ENCODE measurements around the gene TMEM87A. TPM values are rescaled to one million over a fixed set of nuclear protein-coding genes. Genes with fewer than 3 reads are reported as not detected.

TMEM87A gene
- total and polyA plus RNA-seq, 10 donors = 13.4 to 48.3 (median 40.9) TPM

- no peak for TF ChIP-seq POLR2A (IDR thresholded peaks at IDR 0.05)
- TF ChIP-seq, protein P1, sequence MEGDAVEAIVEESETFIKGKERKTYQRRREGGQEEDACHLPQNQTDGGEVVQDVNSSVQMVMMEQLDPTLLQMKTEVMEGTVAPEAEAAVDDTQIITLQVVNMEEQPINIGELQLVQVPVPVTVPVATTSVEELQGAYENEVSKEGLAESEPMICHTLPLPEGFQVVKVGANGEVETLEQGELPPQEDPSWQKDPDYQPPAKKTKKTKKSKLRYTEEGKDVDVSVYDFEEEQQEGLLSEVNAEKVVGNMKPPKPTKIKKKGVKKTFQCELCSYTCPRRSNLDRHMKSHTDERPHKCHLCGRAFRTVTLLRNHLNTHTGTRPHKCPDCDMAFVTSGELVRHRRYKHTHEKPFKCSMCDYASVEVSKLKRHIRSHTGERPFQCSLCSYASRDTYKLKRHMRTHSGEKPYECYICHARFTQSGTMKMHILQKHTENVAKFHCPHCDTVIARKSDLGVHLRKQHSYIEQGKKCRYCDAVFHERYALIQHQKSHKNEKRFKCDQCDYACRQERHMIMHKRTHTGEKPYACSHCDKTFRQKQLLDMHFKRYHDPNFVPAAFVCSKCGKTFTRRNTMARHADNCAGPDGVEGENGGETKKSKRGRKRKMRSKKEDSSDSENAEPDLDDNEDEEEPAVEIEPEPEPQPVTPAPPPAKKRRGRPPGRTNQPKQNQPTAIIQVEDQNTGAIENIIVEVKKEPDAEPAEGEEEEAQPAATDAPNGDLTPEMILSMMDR (IDR thresholded peaks at IDR 0.05 in 8 of 11, conservative IDR thresholded peaks at IDR 0.05 in 3 of 11) = no peak
- no peak for TF ChIP-seq POLR2AphosphoS5 (IDR thresholded peaks at IDR 0.05)
- H3K27ac ChIP-seq = no peak overlapping the region
- peaks cover 0 to 17% (median 4%) of the 10 kb centered on the region in 6 donors for H3K4me1 ChIP-seq
- H3K36me3 ChIP-seq = peaks cover 0 to 93% (median 55%) of the 10 kb centered on the region in 6 donors
- H3K4me3 ChIP-seq = no peak overlapping the region
- no peaks in the 10 kb centered on the region for H3K27me3 ChIP-seq (replicated peaks in 1 of 7)
- no peaks in the 10 kb centered on the region for H3K9me3 ChIP-seq
- intact Hi-C loops (cut with DNase I; ENCODE audit: low total_unique reads) = no loop called here
- 88 to 98% (median 97%) methylated on average over 3 of the region's 3 CpGs for WGBS, 5 donors
- DNase-seq = no peak
Measured at GRCh38 chr15:42283671-42284070, 10.4 kb upstream of the TMEM87A start.

DNA sequence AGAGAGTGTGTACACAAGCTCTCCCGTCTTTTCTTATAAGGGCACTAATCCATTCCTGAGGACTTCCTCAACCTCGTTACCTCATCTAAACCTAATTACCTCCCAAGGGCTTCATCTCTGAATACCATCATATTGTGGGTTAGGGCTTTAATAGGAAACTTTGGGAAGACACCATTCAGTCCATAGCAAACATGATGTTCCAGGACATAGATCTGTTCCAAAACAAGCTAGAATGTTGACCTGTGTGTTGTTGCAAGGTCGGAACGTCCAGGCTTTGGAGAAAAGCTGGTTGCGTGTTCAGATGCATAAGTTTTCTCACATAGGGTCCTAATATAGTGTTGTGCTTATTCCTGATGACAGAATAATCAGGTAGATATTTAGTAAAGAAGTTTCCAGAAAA is 9.7 kb upstream of the TMEM87A start:
- no peak overlapping the region for H3K27ac ChIP-seq
- TF ChIP-seq, protein P1 (IDR thresholded peaks at IDR 0.05 in 8 of 11, conservative IDR thresholded peaks at IDR 0.05 in 3 of 11) = no peak
- no peak for TF ChIP-seq POLR2AphosphoS5 (IDR thresholded peaks at IDR 0.05)
- TF ChIP-seq POLR2A (IDR thresholded peaks at IDR 0.05) = no peak
- H3K36me3 ChIP-seq = peaks cover 0 to 93% (median 55%) of the 10 kb centered on the region in 6 donors
- H3K9me3 ChIP-seq = no peaks in the 10 kb centered on the region
- WGBS, 5 donors = 67 to 76% (median 71%) methylated on average over 5 of the region's 5 CpGs
- DNase-seq = no peak
- H3K4me3 ChIP-seq = no peak overlapping the region
- H3K27me3 ChIP-seq (replicated peaks in 1 of 7) = no peaks in the 10 kb centered on the region
- H3K4me1 ChIP-seq = peaks cover 0 to 17% (median 4%) of the 10 kb centered on the region in 6 donors
- intact Hi-C loops (cut with DNase I; ENCODE audit: low total_unique reads) = no loop called here

- H3K4me3 ChIP-seq = no peak overlapping the region
- no peaks in the 10 kb centered on the region for H3K9me3 ChIP-seq
- H3K36me3 ChIP-seq = peaks cover 0 to 93% (median 50%) of the 10 kb centered on the region in 6 donors
- intact Hi-C loops (cut with DNase I; ENCODE audit: low total_unique reads) = no loop called here
- TF ChIP-seq POLR2A (IDR thresholded peaks at IDR 0.05) = no peak
- TF ChIP-seq, protein P1 (IDR thresholded peaks at IDR 0.05 in 8 of 11, conservative IDR thresholded peaks at IDR 0.05 in 3 of 11) = no peak
- no peak for TF ChIP-seq POLR2AphosphoS5 (IDR thresholded peaks at IDR 0.05)
- H3K27ac ChIP-seq = no peak overlapping the region
- no peaks in the 10 kb centered on the region for H3K27me3 ChIP-seq (replicated peaks in 1 of 7)
- peaks cover 0 to 17% (median 4%) of the 10 kb centered on the region in 6 donors for H3K4me1 ChIP-seq
- no peak for DNase-seq
Measured at GRCh38 chr15:42282344-42282743, 9.1 kb upstream of the TMEM87A start.

GRCh38 chr15:42279234-42279723 is 6.0 kb upstream of the TMEM87A start:
- TF ChIP-seq POLR2A (IDR thresholded peaks at IDR 0.05) = no peak
- peak in 1 of 3 donors; percentile 26 for TF ChIP-seq POLR2AphosphoS5 (IDR thresholded peaks at IDR 0.05)
- TF ChIP-seq, protein P1 (IDR thresholded peaks at IDR 0.05 in 8 of 11, conservative IDR thresholded peaks at IDR 0.05 in 3 of 11) = no peak
- Histone ChIP-seq H3K36me3 (peaks cover 0 to 76% (median 44%) of the 10 kb centered on the region in 6 donors), H3K4me3 (no peak overlapping the region), H3K4me1 (peaks cover 10 to 44% (median 26%) of the 10 kb centered on the region in 6 donors), H3K27me3 (replicated peaks in 1 of 7) (no peaks in the 10 kb centered on the region), H3K9me3 (no peaks in the 10 kb centered on the region), H3K27ac (peak overlapping the region in 6 of 8 donors; percentile 38 to 79 (median 71))
- 25 to 44% (median 41%) methylated on average over 3 of the region's 3 CpGs for WGBS, 5 donors
- intact Hi-C loops (cut with DNase I; ENCODE audit: low total_unique reads) = no loop called here
- no peak for DNase-seq

Measured in spleen (tissue), 11 donors.